ENCODE measurements around the gene PPBP.

DNA sequence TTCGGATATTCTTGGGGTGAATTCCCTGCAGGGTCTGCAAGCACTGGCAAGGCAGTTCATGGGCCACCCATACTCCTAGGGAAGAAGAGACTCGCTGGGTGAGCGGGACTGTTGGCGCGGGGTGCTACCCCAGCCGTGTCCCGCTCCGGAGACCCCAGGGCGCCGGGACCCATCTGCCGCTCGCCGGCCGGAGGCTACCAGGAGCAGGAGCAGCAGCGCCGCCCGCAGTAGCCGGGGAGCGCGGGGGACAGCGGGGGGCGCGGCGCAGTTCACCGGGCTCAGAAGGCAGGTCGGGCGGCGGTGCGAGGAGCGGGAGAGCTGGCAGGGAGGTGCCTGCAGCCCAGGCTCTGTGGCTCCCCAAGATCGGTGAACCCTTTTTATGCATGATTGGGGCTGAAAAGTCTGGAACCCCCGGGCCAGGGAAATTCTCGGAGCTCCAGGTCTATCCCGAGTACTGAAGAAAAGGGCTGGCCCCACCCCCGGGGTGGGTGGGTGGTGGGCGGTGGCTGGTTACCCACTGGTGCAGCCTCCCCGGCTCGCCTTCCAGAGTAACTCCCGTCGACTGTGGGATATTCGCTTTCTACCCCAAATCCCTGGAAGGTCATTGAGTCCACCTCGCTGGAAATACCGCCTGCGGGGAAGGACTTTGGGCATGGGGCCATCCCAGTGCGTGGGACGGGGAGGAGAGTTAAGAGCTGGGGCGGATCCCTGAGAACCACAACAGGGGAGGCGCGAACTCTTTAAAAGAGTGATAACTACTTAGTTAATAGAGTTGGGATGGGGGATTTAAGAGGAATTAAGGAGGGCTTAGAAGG is 43.7 kb downstream of the PPBP start:
- TF ChIP-seq, protein P1, sequence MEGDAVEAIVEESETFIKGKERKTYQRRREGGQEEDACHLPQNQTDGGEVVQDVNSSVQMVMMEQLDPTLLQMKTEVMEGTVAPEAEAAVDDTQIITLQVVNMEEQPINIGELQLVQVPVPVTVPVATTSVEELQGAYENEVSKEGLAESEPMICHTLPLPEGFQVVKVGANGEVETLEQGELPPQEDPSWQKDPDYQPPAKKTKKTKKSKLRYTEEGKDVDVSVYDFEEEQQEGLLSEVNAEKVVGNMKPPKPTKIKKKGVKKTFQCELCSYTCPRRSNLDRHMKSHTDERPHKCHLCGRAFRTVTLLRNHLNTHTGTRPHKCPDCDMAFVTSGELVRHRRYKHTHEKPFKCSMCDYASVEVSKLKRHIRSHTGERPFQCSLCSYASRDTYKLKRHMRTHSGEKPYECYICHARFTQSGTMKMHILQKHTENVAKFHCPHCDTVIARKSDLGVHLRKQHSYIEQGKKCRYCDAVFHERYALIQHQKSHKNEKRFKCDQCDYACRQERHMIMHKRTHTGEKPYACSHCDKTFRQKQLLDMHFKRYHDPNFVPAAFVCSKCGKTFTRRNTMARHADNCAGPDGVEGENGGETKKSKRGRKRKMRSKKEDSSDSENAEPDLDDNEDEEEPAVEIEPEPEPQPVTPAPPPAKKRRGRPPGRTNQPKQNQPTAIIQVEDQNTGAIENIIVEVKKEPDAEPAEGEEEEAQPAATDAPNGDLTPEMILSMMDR (optimal IDR thresholded peaks at IDR 0.05 in 1 of 3, IDR thresholded peaks at IDR 0.05 in 1 of 3, conservative IDR thresholded peaks at IDR 0.05 in 1 of 3; ENCODE audit: extremely low read depth in 1 of 3, insufficient read depth in 2 of 3, low read length in 3 of 3) = peak in 1 of 3 experiments; percentile 30
- no peak for TF ChIP-seq EZH2 (IDR thresholded peaks at IDR 0.05; ENCODE audit: low read length)

Measured in keratinocyte (primary cell).